GM23248 (cell line): ENCODE results near the gene IL13RA1.

ENCODE experiments used
- EZH2 ChIP-seq: fragments of 200-600 bp; sonication (generic); IDR thresholded peaks from 2 replicates; pipeline ENCODE4 v1.6.1; 2018; ENCODE audit warnings: antibody characterized with exemption, mild to moderate bottlenecking; ENCODE audit not compliant: insufficient read depth, poor library complexity, severe bottlenecking
- EZH2phosphoT487 ChIP-seq: fragments of 200-600 bp; sonication (generic); IDR thresholded peaks from 2 replicates; pipeline ENCODE4 v1.6.1; 2018; ENCODE audit warnings: antibody characterized with exemption, moderate library complexity, mild to moderate bottlenecking, low read depth; ENCODE audit not compliant: insufficient read depth

- TF ChIP-seq EZH2: no peak
- TF ChIP-seq EZH2phosphoT487: no peak
Observed at GRCh38 chrX:118839334-118839958, 112.0 kb downstream of the IL13RA1 start.
